SK-N-SH treated with all-trans-retinoic acid at 6 μM for 48 hours (cell line): ENCODE results near the gene CNTNAP2.

Source experiments
- ATAC-seq: fragments of 200-7000 bp; cut with Tn5 transposase; 3 replicates; pipeline ENCODE4 v1.9.1; 2020; ENCODE audit warnings: mild to moderate bottlenecking, moderate library complexity
- ARNTL ChIP-seq: fragments of 450-650 bp; formaldehyde crosslinking; IDR thresholded peaks from 2 replicates; pipeline ENCODE4 v1.5.0; 2020; ENCODE audit warnings: low read depth, mild to moderate bottlenecking, moderate library complexity, borderline replicate concordance
- BACH2 ChIP-seq: fragments of 250-450 bp; sonication (Bioruptor Pico); IDR thresholded peaks from 2 replicates; pipeline ENCODE4 v1.9.0; 2021; ENCODE audit warnings: mild to moderate bottlenecking, borderline replicate concordance
- CREB5 ChIP-seq: fragments of 250-450 bp; sonication (Bioruptor Pico); IDR thresholded peaks from 2 replicates; pipeline ENCODE4 v1.5.1; 2020; ENCODE audit warnings: low read depth, mild to moderate bottlenecking, moderate library complexity
- CSDC2 ChIP-seq: fragments of 250-450 bp; sonication (Bioruptor Pico); IDR thresholded peaks from 2 replicates; pipeline ENCODE4 v1.5.0; 2020; ENCODE audit warnings: mild to moderate bottlenecking, moderate library complexity
- CSRNP3 ChIP-seq: fragments of 250-450 bp; sonication (Bioruptor Pico); IDR thresholded peaks from 2 replicates; pipeline ENCODE4 v1.5.1; 2021; ENCODE audit warnings: mild to moderate bottlenecking, moderate library complexity
- ESRRG ChIP-seq: fragments of 250-450 bp; sonication (Bioruptor Pico); IDR thresholded peaks from 2 replicates; pipeline ENCODE4 v1.6.1; 2021; ENCODE audit warnings: mild to moderate bottlenecking
- GLIS3 ChIP-seq: fragments of 250-450 bp; sonication (Bioruptor Pico); IDR thresholded peaks from 2 replicates; pipeline ENCODE4 v1.5.0; 2020; ENCODE audit warnings: mild to moderate bottlenecking, moderate library complexity
- ISL1 ChIP-seq: fragments of 250-450 bp; sonication (Bioruptor Pico); IDR thresholded peaks from 2 replicates; pipeline ENCODE4 v2.1.2; 2022; ENCODE audit warnings: mild to moderate bottlenecking, moderate library complexity
- OSR1 ChIP-seq: fragments of 250-450 bp; sonication (Bioruptor Pico); IDR thresholded peaks from 2 replicates; pipeline ENCODE4 v1.8.0; 2022; ENCODE audit warnings: moderate library complexity, mild to moderate bottlenecking, inconsistent platforms
- PATZ1 ChIP-seq: fragments of 250-450 bp; sonication (Bioruptor Pico); IDR thresholded peaks from 2 replicates; pipeline ENCODE4 v1.8.0; 2020; ENCODE audit warnings: mild to moderate bottlenecking, moderate library complexity, borderline replicate concordance
- POU6F1 ChIP-seq: fragments of 250-450 bp; sonication (Bioruptor Pico); IDR thresholded peaks from 2 replicates; pipeline ENCODE4 v1.8.0; 2021; ENCODE audit warnings: low read depth, mild to moderate bottlenecking, moderate library complexity, borderline replicate concordance
- PPARA ChIP-seq: fragments of 250-450 bp; sonication (Bioruptor Pico); IDR thresholded peaks from 2 replicates; pipeline ENCODE4 v1.5.0; 2020; ENCODE audit warnings: mild to moderate bottlenecking, borderline replicate concordance
- RARB ChIP-seq: fragments of 250-450 bp; sonication (Bioruptor Pico); IDR thresholded peaks from 2 replicates; pipeline ENCODE4 v1.8.0; 2021; ENCODE audit warnings: mild to moderate bottlenecking, moderate library complexity
- SNAI2 ChIP-seq: fragments of 250-450 bp; sonication (Bioruptor Pico); IDR thresholded peaks from 2 replicates; pipeline ENCODE4 v1.5.0; 2020; ENCODE audit warnings: mild to moderate bottlenecking, moderate library complexity
- TCF4 ChIP-seq: fragments of 250-450 bp; sonication (Bioruptor Pico); IDR thresholded peaks from 2 replicates; pipeline ENCODE4 v1.8.0; 2021; ENCODE audit warnings: mild to moderate bottlenecking, moderate library complexity, borderline replicate concordance
- TOX ChIP-seq: fragments of 250-450 bp; sonication (Bioruptor Pico); IDR thresholded peaks from 2 replicates; pipeline ENCODE4 v1.8.0; 2021; ENCODE audit warnings: mild to moderate bottlenecking, moderate library complexity, borderline replicate concordance
- TSHZ2 ChIP-seq: fragments of 250-450 bp; sonication (Bioruptor Pico); IDR thresholded peaks from 2 replicates; pipeline ENCODE4 v1.5.0; 2020; ENCODE audit warnings: mild to moderate bottlenecking, moderate library complexity
- ZC3H10 ChIP-seq: fragments of 250-450 bp; sonication (Bioruptor Pico); IDR thresholded peaks from 2 replicates; pipeline ENCODE4 v1.5.1; 2021; ENCODE audit warnings: mild to moderate bottlenecking, moderate library complexity
- ZFP3 ChIP-seq: fragments of 250-450 bp; sonication (Bioruptor Pico); IDR thresholded peaks from 2 replicates; pipeline ENCODE4 v1.5.0; 2020; ENCODE audit warnings: mild to moderate bottlenecking, moderate library complexity
- ZFP30 ChIP-seq: fragments of 450-650 bp; formaldehyde crosslinking; IDR thresholded peaks from 2 replicates; pipeline ENCODE4 v1.5.0; 2022; ENCODE audit warnings: mild to moderate bottlenecking, moderate library complexity
- ZNF565 ChIP-seq: fragments of 450-650 bp; formaldehyde crosslinking; conservative IDR thresholded peaks from 2 replicates; pipeline ENCODE4 v1.5.0; 2020; ENCODE audit warnings: low read depth, mild to moderate bottlenecking, moderate library complexity
- ZNF70 ChIP-seq: fragments of 450-650 bp; formaldehyde crosslinking; IDR thresholded peaks from 2 replicates; pipeline ENCODE4 v1.5.0; 2020; ENCODE audit warnings: mild to moderate bottlenecking, moderate library complexity
- ZNF8 ChIP-seq: fragments of 450-650 bp; formaldehyde crosslinking; IDR thresholded peaks from 2 replicates; pipeline ENCODE4 v1.5.0; 2020; ENCODE audit warnings: mild to moderate bottlenecking, moderate library complexity

The CNTNAP2 gene

GRCh38 chr7:148110097-148110868, 1993.7 kb downstream of the CNTNAP2 start:
- ATAC-seq, result peak; percentile 64
- no peak for TF ChIP-seq ZNF8 (CRISPR knock-in tag)
- TF ChIP-seq ZFP30 (CRISPR knock-in tag), result no peak
- no peak for TF ChIP-seq ESRRG
- no peak for TF ChIP-seq PATZ1 (CRISPR knock-in tag)
- TF ChIP-seq CSRNP3, result no peak
- no peak for TF ChIP-seq ZC3H10 (CRISPR knock-in tag)
- no peak for TF ChIP-seq TSHZ2 (CRISPR knock-in tag)
- no peak for TF ChIP-seq ZNF70
- TF ChIP-seq POU6F1 (CRISPR knock-in tag), result no peak
- no peak for TF ChIP-seq PPARA
- TF ChIP-seq ARNTL (CRISPR knock-in tag), result no peak
- TF ChIP-seq CSDC2 (CRISPR knock-in tag), result no peak
- TF ChIP-seq, all 23 proteins: peak for 0

GRCh38 chr7:148114804-148115203, 1998.2 kb downstream of the CNTNAP2 start:
- peak; percentile 12; the same call in 1 of the 3 replicates for ATAC-seq
- TF ChIP-seq CREB5 (CRISPR knock-in tag), result no peak
- peak; percentile 96 for TF ChIP-seq TCF4 (CRISPR knock-in tag)
- no peak for TF ChIP-seq PPARA
- no peak for TF ChIP-seq ZNF565 (CRISPR knock-in tag)
- TF ChIP-seq ISL1, result peak; percentile 19; the same call in 1 of the 2 replicates
- no peak for TF ChIP-seq BACH2 (CRISPR knock-in tag)
- no peak for TF ChIP-seq ZFP30 (CRISPR knock-in tag)
- TF ChIP-seq ZNF70, result no peak
- no peak for TF ChIP-seq SNAI2
- no peak for TF ChIP-seq ZFP3
- peak; percentile 29; the same call in 1 of the 2 replicates for TF ChIP-seq ZNF8 (CRISPR knock-in tag)
- no peak for TF ChIP-seq CSDC2 (CRISPR knock-in tag)
- TF ChIP-seq POU6F1 (CRISPR knock-in tag), result no peak
- no peak for TF ChIP-seq ZC3H10 (CRISPR knock-in tag)
- no peak for TF ChIP-seq ESRRG
- no peak for TF ChIP-seq TOX (CRISPR knock-in tag)
- TF ChIP-seq RARB (CRISPR knock-in tag), result no peak
- no peak for TF ChIP-seq GLIS3 (CRISPR knock-in tag)
- no peak for TF ChIP-seq OSR1 (CRISPR knock-in tag)
- peak; percentile 87; the same call in 1 of the 2 replicates for TF ChIP-seq TSHZ2 (CRISPR knock-in tag)
- no peak for TF ChIP-seq CSRNP3
